ENCODE measurements around the gene CHCHD10. TPM values are rescaled to one million over a fixed set of nuclear protein-coding genes. Genes with fewer than 3 reads are reported as not detected.
A peak's percentile ranks its signal among the peaks of the same experiment; 100 is the strongest.

CHCHD10 gene
- total RNA-seq, 1 donor from 2014 or later: 68.8 TPM

DNA sequence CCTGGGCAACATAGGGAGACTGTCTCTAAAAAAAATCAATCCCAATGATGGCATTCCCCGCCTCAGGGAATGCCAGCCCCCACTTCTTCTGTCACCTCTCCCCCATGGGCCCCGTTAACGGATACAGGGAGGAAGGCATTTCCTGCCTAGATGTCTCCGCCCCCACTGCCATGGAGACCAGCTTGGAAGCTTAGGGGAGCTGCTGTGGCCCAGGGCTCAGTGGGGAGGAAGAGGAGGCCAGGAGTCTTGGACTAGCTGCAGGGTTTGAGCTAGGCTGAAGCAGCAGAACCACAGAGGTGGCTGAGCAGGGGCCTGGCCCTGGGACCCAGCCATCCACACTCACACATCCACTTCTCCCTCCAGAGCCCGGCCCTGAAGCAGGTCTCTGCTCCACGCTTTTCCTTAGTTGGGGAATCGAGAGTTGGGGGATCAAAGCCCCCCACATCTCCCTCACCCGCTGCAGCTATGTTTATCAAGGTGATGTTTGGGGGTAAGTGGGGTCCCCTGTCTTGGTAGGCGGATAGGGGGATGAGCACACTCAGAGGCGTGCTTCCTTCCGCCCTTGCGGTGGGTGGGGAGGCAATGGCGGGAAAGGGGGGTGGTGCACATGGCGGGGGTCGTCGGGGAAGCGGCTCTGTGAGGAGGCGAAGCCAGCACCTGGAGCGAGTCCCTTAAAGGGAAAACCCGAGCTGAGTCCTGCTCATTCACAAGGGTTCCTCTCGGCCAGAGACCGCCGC, 4.8 kb downstream of the CHCHD10 start, which contains the start of gene C22orf15:
Gene C22orf15, plus strand, starts transcription at position 149 of the 737 bp plus-strand sequence. Its CDS starts 317 bp downstream, at position 466.
- Mint-ChIP-seq H3K4me3 (peak within 1 kb of the TSS; percentile 77), H3K4me1 (peaks cover 47% of the 10 kb centered on the region), H3K27ac (peak within 1 kb of the TSS; percentile 70), H3K27me3 (no peaks in the 10 kb centered on the region), H3K36me3 (ENCODE audit: low read depth) (peaks cover 14% of the 10 kb centered on the region), H3K9me3 (no peaks in the 10 kb centered on the region)
- ATAC-seq (ENCODE audit: low read depth) (no peak), DNase-seq (no peak)
- ChIA-PET CTCF (interaction anchor here (2.7 kb wide), 1 partner anchor 86 kb away, joined by 7 read pairs; no protein-coding TSS in a partner anchor), POLR2A (interaction anchor here (0.7 to 11.8 kb wide), 5 partner anchors 10 to 1721 kb away, joined by 3 to 229 read pairs (median 8); partner anchors contain the start of genes VPREB3 and ZNF70)
- intact Hi-C loops (cut with micrococcal nuclease): loop anchor here (1.0 to 10.0 kb wide), 2 partner anchors 11 to 138 kb away; no protein-coding TSS in a partner anchor
- TF ChIP-seq, protein P1, sequence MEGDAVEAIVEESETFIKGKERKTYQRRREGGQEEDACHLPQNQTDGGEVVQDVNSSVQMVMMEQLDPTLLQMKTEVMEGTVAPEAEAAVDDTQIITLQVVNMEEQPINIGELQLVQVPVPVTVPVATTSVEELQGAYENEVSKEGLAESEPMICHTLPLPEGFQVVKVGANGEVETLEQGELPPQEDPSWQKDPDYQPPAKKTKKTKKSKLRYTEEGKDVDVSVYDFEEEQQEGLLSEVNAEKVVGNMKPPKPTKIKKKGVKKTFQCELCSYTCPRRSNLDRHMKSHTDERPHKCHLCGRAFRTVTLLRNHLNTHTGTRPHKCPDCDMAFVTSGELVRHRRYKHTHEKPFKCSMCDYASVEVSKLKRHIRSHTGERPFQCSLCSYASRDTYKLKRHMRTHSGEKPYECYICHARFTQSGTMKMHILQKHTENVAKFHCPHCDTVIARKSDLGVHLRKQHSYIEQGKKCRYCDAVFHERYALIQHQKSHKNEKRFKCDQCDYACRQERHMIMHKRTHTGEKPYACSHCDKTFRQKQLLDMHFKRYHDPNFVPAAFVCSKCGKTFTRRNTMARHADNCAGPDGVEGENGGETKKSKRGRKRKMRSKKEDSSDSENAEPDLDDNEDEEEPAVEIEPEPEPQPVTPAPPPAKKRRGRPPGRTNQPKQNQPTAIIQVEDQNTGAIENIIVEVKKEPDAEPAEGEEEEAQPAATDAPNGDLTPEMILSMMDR (IDR thresholded peaks at IDR 0.05): no peak

GRCh38 chr22:23760056-23760455, 7.7 kb downstream of the CHCHD10 start:
- H3K4me3 Mint-ChIP-seq: no peak overlapping the region
- H3K9me3 Mint-ChIP-seq: no peaks in the 10 kb centered on the region
- ATAC-seq (ENCODE audit: low read depth) (no peak), DNase-seq (no peak)
- intact Hi-C loops (cut with micrococcal nuclease): loop anchor here (10.0 kb wide), 1 partner anchor 135 kb away; no protein-coding TSS in a partner anchor
- H3K36me3 Mint-ChIP-seq (ENCODE audit: low read depth): peaks cover 6% of the 10 kb centered on the region
- ChIA-PET CTCF (no interaction called here), POLR2A (interaction anchor here (0.6 to 1.5 kb wide), 2 partner anchors 10 to 39 kb away, joined by 4 to 9 read pairs; partner anchors contain the start of gene ZNF70)
- H3K27ac Mint-ChIP-seq: no peak overlapping the region
- TF ChIP-seq, protein P1 (IDR thresholded peaks at IDR 0.05): no peak
- H3K4me1 Mint-ChIP-seq: peaks cover 48% of the 10 kb centered on the region
- no peaks in the 10 kb centered on the region for H3K27me3 Mint-ChIP-seq

DNA sequence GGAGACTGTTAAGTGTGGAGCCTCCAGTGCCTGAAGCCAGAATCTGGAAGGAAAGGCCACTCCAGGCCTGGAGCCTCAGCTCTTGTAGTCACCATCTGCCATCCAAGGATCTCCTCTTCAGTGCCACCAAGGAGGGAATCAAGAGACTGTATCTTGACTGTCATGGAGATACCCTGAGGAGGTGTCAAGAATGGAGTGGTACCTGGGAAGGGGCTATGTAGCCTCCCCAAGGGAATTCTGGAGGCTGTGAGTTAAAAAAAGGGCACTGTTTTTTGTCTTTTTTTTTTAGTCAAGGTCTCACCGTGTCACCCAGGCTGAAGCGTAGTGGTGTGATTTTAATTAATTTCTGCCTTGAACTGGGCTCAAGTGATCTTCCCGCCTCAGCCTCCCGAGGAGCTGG, 8.2 kb downstream of the CHCHD10 start:
- Mint-ChIP-seq H3K36me3 (ENCODE audit: low read depth) (peaks cover 3% of the 10 kb centered on the region), H3K4me3 (no peak overlapping the region), H3K9me3 (no peaks in the 10 kb centered on the region), H3K4me1 (peaks cover 48% of the 10 kb centered on the region), H3K27ac (no peak overlapping the region), H3K27me3 (no peaks in the 10 kb centered on the region)
- DNase-seq (no peak), ATAC-seq (ENCODE audit: low read depth) (no peak)
- ChIA-PET POLR2A (interaction anchor here (0.6 kb wide), 1 partner anchor 38 kb away, joined by 4 read pairs; no protein-coding TSS in a partner anchor), CTCF (no interaction called here)
- TF ChIP-seq, protein P1 (IDR thresholded peaks at IDR 0.05): no peak
- intact Hi-C loops (cut with micrococcal nuclease): loop anchor here (10.0 kb wide), 1 partner anchor 675 kb away; no protein-coding TSS in a partner anchor

DNA sequence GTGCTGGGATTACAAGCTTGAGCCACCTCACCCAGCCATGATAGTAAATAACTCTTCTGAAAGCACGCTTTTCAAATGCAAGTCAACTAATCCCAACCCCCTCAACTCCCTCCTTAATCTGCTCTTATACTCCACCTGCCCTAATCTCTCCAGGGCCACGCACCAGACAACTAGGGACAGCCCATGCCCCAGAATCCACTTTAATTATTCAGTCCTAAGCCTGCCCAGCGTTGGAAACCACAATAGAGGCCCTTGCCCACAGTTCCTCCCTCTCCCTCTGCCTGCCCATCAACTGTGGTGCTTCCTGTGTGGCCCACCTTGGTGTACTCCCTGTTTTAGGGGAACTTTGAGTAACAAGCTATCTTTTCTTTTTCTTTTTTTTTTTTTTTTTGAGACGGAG, 10.9 kb downstream of the CHCHD10 start:
- CTCF ChIA-PET: no interaction called here
- POLR2A ChIA-PET: interaction anchor here (1.0 to 10.8 kb wide), 4 partner anchors 10 to 137 kb away, joined by 5 to 229 read pairs (median 32); partner anchors contain the start of genes C22orf15, CHCHD10, MIF and MMP11
- peak overlapping the region; percentile 38 for H3K27ac Mint-ChIP-seq

More for the DNA sequence above, 10.9 kb downstream of the CHCHD10 start:
- TF ChIP-seq, protein P1 (IDR thresholded peaks at IDR 0.05): no peak
- intact Hi-C loops (cut with micrococcal nuclease): loop anchor here (10.0 kb wide), 1 partner anchor 678 kb away; no protein-coding TSS in a partner anchor
- H3K4me1 Mint-ChIP-seq: peaks cover 52% of the 10 kb centered on the region
- ATAC-seq (ENCODE audit: low read depth) (no peak), DNase-seq (no peak)
- no peak overlapping the region for H3K4me3 Mint-ChIP-seq
- H3K27me3 Mint-ChIP-seq: no peaks in the 10 kb centered on the region
- no peaks in the 10 kb centered on the region for H3K36me3 Mint-ChIP-seq (ENCODE audit: low read depth)
- no peaks in the 10 kb centered on the region for H3K9me3 Mint-ChIP-seq
